Activated T-cell treated with anti-CD3 and anti-CD28 coated beads, Interleukin-2, amount 50 U/mL, for 24 hours (primary cell): ENCODE data around the gene HMGN3.
A peak's percentile ranks its signal among the peaks of the same experiment; 100 is the strongest.
"Not testable (repeated sequence)": the region's sequence is repeated elsewhere in the genome, so short reads cannot be mapped to it uniquely, and the experiment has no call there.

Source experiments
- DNase-seq: peaks from one replicate; pipeline ENCODE4 v3.0.0-alpha.2; 2020
- H3K27ac Mint-ChIP-seq: 2 replicates; pipeline ENCODE4 v1.8.0; 2020; ENCODE audit warnings: mild to moderate bottlenecking, mixed read lengths
- H3K27me3 Mint-ChIP-seq: 2 replicates; pipeline ENCODE4 v1.8.0; 2020; ENCODE audit warnings: mixed read lengths
- H3K36me3 Mint-ChIP-seq: 2 replicates; pipeline ENCODE4 v1.8.0; 2020; ENCODE audit warnings: low read depth, mixed read lengths
- H3K4me1 Mint-ChIP-seq: 2 replicates; pipeline ENCODE4 v1.8.0; 2020; ENCODE audit warnings: low read depth, mixed read lengths
- H3K4me3 Mint-ChIP-seq: 2 replicates; pipeline ENCODE4 v1.8.0; 2020; ENCODE audit warnings: mild to moderate bottlenecking, moderate library complexity, mixed read lengths
- H3K9me3 Mint-ChIP-seq: 2 replicates; pipeline ENCODE4 v1.8.0; 2020; ENCODE audit warnings: mixed read lengths

The HMGN3 gene

DNA sequence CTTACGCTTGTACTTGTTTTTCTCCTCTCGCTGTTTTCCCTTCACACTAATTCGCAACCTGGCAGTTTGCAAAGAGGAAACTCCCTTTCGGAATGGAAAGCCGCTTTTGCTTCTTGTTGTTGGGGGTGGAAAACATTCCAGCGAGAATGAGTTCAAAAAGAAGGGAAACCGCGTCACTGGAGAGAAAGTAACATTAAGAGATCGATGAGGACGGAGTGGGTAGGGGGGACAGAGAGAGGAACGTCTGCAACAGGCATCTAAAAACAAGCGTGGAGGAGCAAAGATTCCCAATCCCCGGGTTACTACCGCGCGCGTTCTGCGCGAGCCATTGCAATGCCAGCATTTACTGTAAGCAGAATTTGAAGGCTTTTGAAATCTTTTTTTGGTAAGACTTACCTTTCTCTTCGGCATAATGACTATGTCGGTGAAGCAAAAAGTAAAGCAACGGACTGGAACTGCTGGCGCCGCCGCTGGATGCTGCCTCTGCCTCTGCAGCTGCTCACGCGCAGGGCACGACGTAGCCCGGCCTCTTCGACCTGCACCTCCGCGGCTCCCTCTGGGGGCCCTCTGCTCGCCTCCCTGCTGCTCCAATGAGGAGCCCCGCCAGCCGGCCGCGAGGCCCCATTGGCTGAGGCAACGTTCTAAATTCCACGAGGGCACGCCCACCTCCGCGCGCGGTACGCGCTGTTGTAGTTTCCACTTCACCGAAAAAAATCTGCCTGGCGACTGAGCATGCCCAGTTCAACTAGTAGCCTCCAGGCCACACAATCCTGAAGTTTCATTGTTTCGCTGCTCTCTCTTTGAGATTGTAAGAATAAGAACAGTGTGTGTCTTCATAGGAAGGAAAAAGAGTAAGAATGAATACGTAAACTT, at the start of gene HMGN3:
Gene HMGN3, minus strand, starts transcription at position 533 of the 873 bp plus-strand sequence.
- Mint-ChIP-seq H3K4me1 (peaks cover 29% of the 10 kb centered on the region), H3K9me3 (no peaks in the 10 kb centered on the region), H3K27ac (peak within 1 kb of the TSS; percentile 92), H3K4me3 (peak within 1 kb of the TSS; percentile 90), H3K27me3 (no peaks in the 10 kb centered on the region), H3K36me3 (peaks cover 12% of the 10 kb centered on the region)
- peak; percentile 93 for DNase-seq

DNA sequence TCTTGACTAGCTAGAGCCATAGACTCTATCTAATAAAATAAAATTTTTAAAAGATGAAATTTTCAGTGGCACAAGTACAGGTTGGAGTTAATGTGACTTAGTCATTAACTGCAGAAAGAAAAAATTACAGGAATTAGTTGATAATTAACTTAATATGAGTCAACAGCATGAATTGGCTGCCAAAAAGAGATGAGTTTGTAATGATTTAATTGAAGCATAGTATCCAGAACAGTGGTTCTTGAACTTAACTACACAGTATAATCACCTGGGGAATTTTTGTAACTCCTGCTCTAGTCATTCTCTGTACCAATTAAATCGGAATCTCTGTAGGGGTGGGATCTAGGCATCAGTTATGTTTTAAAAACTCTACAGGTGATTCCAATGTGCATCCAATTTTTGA, 46.3 kb upstream of the HMGN3 start:
- DNase-seq: no peak
- Mint-ChIP-seq H3K36me3 (no peaks in the 10 kb centered on the region), H3K9me3 (peaks cover 4% of the 10 kb centered on the region), H3K4me1 (no peaks in the 10 kb centered on the region), H3K27me3 (peaks cover 12% of the 10 kb centered on the region), H3K27ac (no peak overlapping the region), H3K4me3 (no peak overlapping the region)

DNA sequence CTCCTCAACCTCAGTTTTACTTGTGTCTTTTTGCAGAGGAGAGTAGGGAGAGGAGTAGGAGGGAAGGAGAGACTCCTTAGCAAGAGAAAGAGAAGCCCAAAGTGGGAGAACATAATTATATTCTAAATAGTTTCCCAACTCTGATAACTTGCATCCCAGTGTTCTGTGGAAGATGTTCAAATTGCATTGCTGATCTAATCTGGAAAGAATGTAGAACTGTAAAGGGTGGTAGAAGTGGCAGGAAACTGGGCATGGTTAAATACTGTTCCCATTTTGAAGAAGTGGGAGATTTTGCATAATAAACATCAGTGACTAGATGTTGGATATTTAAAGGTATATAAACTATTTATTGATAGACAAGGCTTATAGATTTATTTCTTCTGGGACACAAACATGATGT, 42.6 kb upstream of the HMGN3 start:
- no peaks in the 10 kb centered on the region for H3K4me1 Mint-ChIP-seq
- no peak overlapping the region for H3K27ac Mint-ChIP-seq
- no peak for DNase-seq
- peaks cover 4% of the 10 kb centered on the region for H3K9me3 Mint-ChIP-seq
- no peak overlapping the region for H3K4me3 Mint-ChIP-seq
- peaks cover 13% of the 10 kb centered on the region for H3K27me3 Mint-ChIP-seq
- H3K36me3 Mint-ChIP-seq: no peaks in the 10 kb centered on the region

DNA sequence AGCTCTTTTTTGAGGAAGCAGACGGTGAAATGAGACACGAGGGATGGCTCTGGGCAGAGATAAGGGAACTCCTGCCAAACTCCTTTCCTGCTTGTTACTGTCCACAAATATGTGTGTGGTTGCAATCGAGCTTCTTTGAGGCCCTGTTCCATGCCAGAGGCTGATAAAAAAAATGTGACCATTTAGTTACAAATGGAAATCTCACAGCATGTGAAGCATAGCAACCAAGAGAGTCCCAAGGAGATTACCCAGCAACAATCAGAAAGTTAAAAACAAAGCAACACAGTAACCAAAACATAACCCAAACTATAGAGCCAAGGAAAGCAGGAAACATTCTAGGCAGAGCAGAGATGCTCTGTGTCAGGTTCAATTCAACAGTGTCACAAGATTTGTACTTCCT, 35.4 kb upstream of the HMGN3 start:
- Mint-ChIP-seq H3K4me3 (no peak overlapping the region), H3K9me3 (no peaks in the 10 kb centered on the region), H3K36me3 (no peaks in the 10 kb centered on the region), H3K27ac (no peak overlapping the region), H3K4me1 (no peaks in the 10 kb centered on the region), H3K27me3 (peaks cover 13% of the 10 kb centered on the region)
- DNase-seq: no peak

DNA sequence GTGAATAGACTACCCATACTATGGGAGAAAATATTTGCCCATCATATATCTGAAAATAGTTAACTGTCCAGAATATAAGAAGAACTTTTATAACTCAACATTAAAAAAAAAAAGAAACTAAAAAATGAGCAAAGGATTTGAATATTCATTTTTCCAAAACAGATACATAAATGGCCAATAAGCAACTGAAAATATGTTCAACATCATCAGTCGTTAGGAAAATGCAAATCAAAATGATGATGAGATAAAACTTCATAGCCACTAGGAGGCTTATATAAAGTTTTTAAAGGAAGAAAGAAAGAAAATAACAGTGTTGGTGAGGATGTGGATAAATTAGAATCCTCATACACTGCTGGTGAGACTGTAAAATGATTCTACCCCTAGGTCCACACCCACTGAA, 32.6 kb upstream of the HMGN3 start:
- H3K4me3 Mint-ChIP-seq: no peak overlapping the region
- H3K36me3 Mint-ChIP-seq: no peaks in the 10 kb centered on the region
- no peaks in the 10 kb centered on the region for H3K9me3 Mint-ChIP-seq
- peaks cover 30% of the 10 kb centered on the region for H3K27me3 Mint-ChIP-seq
- DNase-seq: no peak
- no peak overlapping the region for H3K27ac Mint-ChIP-seq
- no peaks in the 10 kb centered on the region for H3K4me1 Mint-ChIP-seq

- Mint-ChIP-seq H3K27ac (no peak overlapping the region), H3K9me3 (peaks cover under 1% of the 10 kb centered on the region), H3K4me1 (no peaks in the 10 kb centered on the region), H3K36me3 (no peaks in the 10 kb centered on the region), H3K27me3 (peaks cover 36% of the 10 kb centered on the region), H3K4me3 (no peak overlapping the region)
- no peak for DNase-seq
Measured at GRCh38 chr6:79266051-79266450, 31.6 kb upstream of the HMGN3 start.

DNA sequence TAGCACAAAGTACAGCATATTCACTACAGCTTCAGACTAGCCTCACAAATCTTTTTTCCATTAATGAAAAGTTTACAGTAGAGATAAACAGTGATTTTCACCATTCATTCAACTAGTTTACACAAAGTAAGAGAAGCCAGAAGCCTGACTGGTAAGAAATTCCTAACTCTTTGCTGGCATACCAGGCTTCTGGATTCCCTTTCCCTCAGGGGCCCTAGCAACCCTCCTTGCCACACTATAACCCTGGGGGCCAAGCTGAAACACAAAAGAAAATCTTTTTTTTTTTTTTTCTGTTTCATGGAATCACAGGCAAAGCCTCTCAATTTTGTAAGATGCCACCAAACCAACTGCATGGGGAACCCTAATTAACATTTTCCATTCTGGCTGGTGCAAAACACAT, 28.9 kb upstream of the HMGN3 start:
- no peaks in the 10 kb centered on the region for H3K36me3 Mint-ChIP-seq
- peaks cover 38% of the 10 kb centered on the region for H3K27me3 Mint-ChIP-seq
- H3K27ac Mint-ChIP-seq: no peak overlapping the region
- no peak for DNase-seq
- no peak overlapping the region for H3K4me3 Mint-ChIP-seq
- H3K9me3 Mint-ChIP-seq: peaks cover 18% of the 10 kb centered on the region
- H3K4me1 Mint-ChIP-seq: no peaks in the 10 kb centered on the region

DNA sequence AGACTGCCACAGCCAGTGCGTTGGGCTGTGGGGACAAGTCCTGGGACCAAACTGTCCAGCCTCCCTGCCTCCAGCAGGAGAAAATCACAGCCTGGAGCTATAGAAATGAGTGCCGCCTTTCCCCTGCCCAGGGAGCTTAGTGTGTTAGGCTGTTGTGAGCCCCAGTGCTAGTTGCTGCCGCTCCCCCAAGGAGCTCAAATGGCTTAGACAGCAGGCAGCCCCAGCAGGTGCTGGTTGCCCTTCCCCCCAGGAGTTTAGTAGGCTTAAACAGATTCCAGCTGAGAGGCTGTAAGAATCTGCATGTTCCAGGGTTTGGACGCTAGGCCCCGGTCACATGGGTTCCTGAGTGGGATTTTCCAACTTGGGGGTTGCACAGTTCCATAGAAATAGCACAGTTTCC, 27.2 kb upstream of the HMGN3 start:
- H3K4me3 Mint-ChIP-seq: no peak overlapping the region
- no peaks in the 10 kb centered on the region for H3K36me3 Mint-ChIP-seq
- H3K4me1 Mint-ChIP-seq: peaks cover 5% of the 10 kb centered on the region
- peaks cover 38% of the 10 kb centered on the region for H3K27me3 Mint-ChIP-seq
- no peak for DNase-seq
- H3K27ac Mint-ChIP-seq: no peak overlapping the region
- H3K9me3 Mint-ChIP-seq: peaks cover 18% of the 10 kb centered on the region

GRCh38 chr6:79260772-79261171, 26.3 kb upstream of the HMGN3 start:
- peaks cover 38% of the 10 kb centered on the region for H3K27me3 Mint-ChIP-seq
- H3K36me3 Mint-ChIP-seq: no peaks in the 10 kb centered on the region
- H3K27ac Mint-ChIP-seq: no peak overlapping the region
- peaks cover 22% of the 10 kb centered on the region for H3K9me3 Mint-ChIP-seq
- peaks cover 5% of the 10 kb centered on the region for H3K4me1 Mint-ChIP-seq
- no peak overlapping the region for H3K4me3 Mint-ChIP-seq
- no peak for DNase-seq

- H3K36me3 Mint-ChIP-seq: no peaks in the 10 kb centered on the region
- peaks cover 5% of the 10 kb centered on the region for H3K4me1 Mint-ChIP-seq
- no peak for DNase-seq
- H3K4me3 Mint-ChIP-seq: no peak overlapping the region
- peaks cover 23% of the 10 kb centered on the region for H3K27me3 Mint-ChIP-seq
- peaks cover 23% of the 10 kb centered on the region for H3K9me3 Mint-ChIP-seq
- no peak overlapping the region for H3K27ac Mint-ChIP-seq
Measured at GRCh38 chr6:79257381-79258205, 23.1 kb upstream of the HMGN3 start.

GRCh38 chr6:79256770-79257169, 22.3 kb upstream of the HMGN3 start:
- H3K27ac Mint-ChIP-seq, H3K36me3 Mint-ChIP-seq, DNase-seq, H3K4me3 Mint-ChIP-seq, H3K4me1 Mint-ChIP-seq: not testable (repeated sequence)
- Mint-ChIP-seq H3K9me3 (peaks cover 23% of the 10 kb centered on the region), H3K27me3 (peaks cover 15% of the 10 kb centered on the region)

GRCh38 chr6:79255086-79255485, 20.6 kb upstream of the HMGN3 start:
- H3K4me3 Mint-ChIP-seq, H3K4me1 Mint-ChIP-seq, H3K27me3 Mint-ChIP-seq, H3K27ac Mint-ChIP-seq, H3K36me3 Mint-ChIP-seq, DNase-seq: not testable (repeated sequence)
- peaks cover 13% of the 10 kb centered on the region for H3K9me3 Mint-ChIP-seq

DNA sequence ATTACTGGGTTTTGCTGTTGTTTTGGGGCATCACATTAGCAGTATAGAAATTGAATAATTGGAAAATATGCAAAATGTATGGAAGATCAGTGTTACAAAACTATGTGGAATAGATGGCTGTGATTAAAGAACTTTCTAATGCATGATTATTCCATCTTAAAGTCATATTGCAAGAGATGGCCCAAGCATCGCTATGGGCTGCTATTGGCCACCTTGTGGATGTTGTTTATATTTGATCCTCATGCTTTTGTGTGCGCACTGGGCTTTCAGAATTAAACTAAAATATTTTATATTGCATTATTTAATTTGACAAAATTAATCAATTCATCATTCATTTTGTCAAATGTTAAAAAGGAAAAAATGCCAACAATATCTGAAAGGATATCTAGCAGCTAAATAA, 16.1 kb upstream of the HMGN3 start:
- Mint-ChIP-seq H3K9me3 (no peaks in the 10 kb centered on the region), H3K4me1 (peaks cover 1% of the 10 kb centered on the region), H3K4me3 (no peak overlapping the region), H3K36me3 (no peaks in the 10 kb centered on the region), H3K27me3 (no peaks in the 10 kb centered on the region), H3K27ac (no peak overlapping the region)
- no peak for DNase-seq

DNA sequence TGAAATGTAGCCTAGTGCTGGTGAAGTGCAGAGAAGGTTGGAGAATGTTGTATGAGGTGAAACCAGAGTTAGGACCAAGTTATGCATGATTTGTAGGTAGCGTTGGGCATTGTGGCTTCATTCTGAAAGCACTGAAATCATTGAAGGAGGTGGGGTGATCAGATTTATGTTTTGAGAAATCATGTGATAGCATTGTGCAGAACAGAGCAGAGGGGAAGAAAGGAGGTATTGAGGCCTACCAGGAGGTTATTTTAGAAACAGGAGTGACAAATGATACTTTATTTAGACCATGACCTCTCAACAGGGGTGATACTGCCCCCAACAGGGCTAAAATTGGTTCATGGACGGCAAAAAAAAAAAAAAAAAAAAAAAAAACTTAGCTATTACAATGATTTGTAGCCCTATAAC, 15.6 kb upstream of the HMGN3 start:
- Mint-ChIP-seq H3K4me3 (no peak overlapping the region), H3K9me3 (no peaks in the 10 kb centered on the region), H3K27me3 (no peaks in the 10 kb centered on the region), H3K36me3 (no peaks in the 10 kb centered on the region), H3K4me1 (peaks cover 1% of the 10 kb centered on the region), H3K27ac (no peak overlapping the region)
- no peak for DNase-seq

- H3K4me3 Mint-ChIP-seq: no peak overlapping the region
- H3K27me3 Mint-ChIP-seq: no peaks in the 10 kb centered on the region
- no peaks in the 10 kb centered on the region for H3K36me3 Mint-ChIP-seq
- no peak overlapping the region for H3K27ac Mint-ChIP-seq
- H3K9me3 Mint-ChIP-seq: no peaks in the 10 kb centered on the region
- DNase-seq: no peak
- H3K4me1 Mint-ChIP-seq: peaks cover 1% of the 10 kb centered on the region
Measured at GRCh38 chr6:79249136-79249535, 14.7 kb upstream of the HMGN3 start.
